Measurements from ENCODE around the gene C14orf119. TPM values are rescaled to one million over a fixed set of nuclear protein-coding genes. Genes with fewer than 3 reads are reported as not detected.
A peak's percentile ranks its signal among the peaks of the same experiment; 100 is the strongest.

C14orf119 gene
- total RNA-seq, 2 experiments from 2014 or later, result 49.2 to 51.1 TPM

- ChIA-PET POLR2A (interaction anchor here (0.9 to 1.0 kb wide), 2 partner anchors 81 to 147 kb away, joined by 3 read pairs; partner anchors contain the start of gene PSMB5), CTCF (interaction anchor here (1.8 kb wide), 1 partner anchor 46 kb away, joined by 7 read pairs; no protein-coding TSS in a partner anchor)
- TF ChIP-seq CTCF (IDR thresholded peaks at IDR 0.05), result no peak
- Mint-ChIP-seq H3K9me3 (no peaks in the 10 kb centered on the region), H3K36me3 (ENCODE audit: low read depth) (no peaks in the 10 kb centered on the region), H3K4me3 (no peak overlapping the region), H3K27ac (no peak overlapping the region), H3K4me1 (ENCODE audit: low read depth) (peaks cover 33% of the 10 kb centered on the region), H3K27me3 (no peaks in the 10 kb centered on the region)
- intact Hi-C loops (cut with micrococcal nuclease), result no loop called here
- no peak for DNase-seq
- no peak for ATAC-seq
Observed at GRCh38 chr14:23115039-23115731, 19.9 kb downstream of the C14orf119 start.

- Mint-ChIP-seq H3K4me3 (no peak overlapping the region), H3K9me3 (no peaks in the 10 kb centered on the region), H3K27me3 (no peaks in the 10 kb centered on the region), H3K27ac (no peak overlapping the region), H3K4me1 (ENCODE audit: low read depth) (peaks cover 41% of the 10 kb centered on the region), H3K36me3 (ENCODE audit: low read depth) (no peaks in the 10 kb centered on the region)
- ChIA-PET POLR2A (interaction anchor here (1.0 kb wide), 1 partner anchor 81 kb away, joined by 3 read pairs; the partner anchor contains the start of gene PSMB5), CTCF (interaction anchor here (0.7 to 1.4 kb wide), 3 partner anchors 26 to 47 kb away, joined by 3 read pairs; no protein-coding TSS in a partner anchor)
- no peak for TF ChIP-seq CTCF (IDR thresholded peaks at IDR 0.05)
- no peak for ATAC-seq
- intact Hi-C loops (cut with micrococcal nuclease), result no loop called here
- no peak for DNase-seq
Observed at GRCh38 chr14:23115918-23116317, 20.6 kb downstream of the C14orf119 start.

- POLR2A ChIA-PET, result no interaction called here
- H3K4me3 Mint-ChIP-seq, result no peak overlapping the region
- CTCF ChIA-PET, result interaction anchor here (1.4 to 5.3 kb wide), 4 partner anchors 40 to 131 kb away, joined by 3 to 29 read pairs (median 6); no protein-coding TSS in a partner anchor
- no peaks in the 10 kb centered on the region for H3K36me3 Mint-ChIP-seq (ENCODE audit: low read depth)
- intact Hi-C loops (cut with micrococcal nuclease), result no loop called here
- no peaks in the 10 kb centered on the region for H3K27me3 Mint-ChIP-seq
- ATAC-seq, result no peak
- H3K4me1 Mint-ChIP-seq (ENCODE audit: low read depth), result peaks cover 48% of the 10 kb centered on the region
- TF ChIP-seq CTCF (IDR thresholded peaks at IDR 0.05), result no peak
- DNase-seq, result no peak
- H3K27ac Mint-ChIP-seq, result peak overlapping the region; percentile 6
- no peaks in the 10 kb centered on the region for H3K9me3 Mint-ChIP-seq
Observed at GRCh38 chr14:23117371-23118020, 22.2 kb downstream of the C14orf119 start.

GRCh38 chr14:23118506-23119362, 23.4 kb downstream of the C14orf119 start, which contains the start of gene CEBPE:
Gene CEBPE, minus strand, starts transcription at chr14:23119255. Its CDS starts 164 bp downstream, at chr14:23119091.
- H3K4me1 Mint-ChIP-seq (ENCODE audit: low read depth), result peaks cover 48% of the 10 kb centered on the region

More at GRCh38 chr14:23118506-23119362, 23.4 kb downstream of the C14orf119 start, which contains the start of gene CEBPE:
- no peaks in the 10 kb centered on the region for H3K36me3 Mint-ChIP-seq (ENCODE audit: low read depth)
- TF ChIP-seq CTCF (IDR thresholded peaks at IDR 0.05), result no peak
- DNase-seq (no peak), ATAC-seq (no peak)
- ChIA-PET POLR2A (interaction anchor here (0.5 to 1.8 kb wide), 2 partner anchors 24 to 174 kb away, joined by 5 to 9 read pairs; partner anchors contain the start of genes ACIN1 and C14orf119), CTCF (interaction anchor here (1.0 to 13.3 kb wide), 8 partner anchors 12 to 132 kb away, joined by 3 to 290 read pairs (median 6); partner anchors contain the start of gene SLC7A8)
- H3K9me3 Mint-ChIP-seq, result no peaks in the 10 kb centered on the region
- peak within 1 kb of the TSS; percentile 84 for H3K27ac Mint-ChIP-seq
- H3K4me3 Mint-ChIP-seq, result peak within 1 kb of the TSS; percentile 24
- intact Hi-C loops (cut with micrococcal nuclease), result no loop called here
- H3K27me3 Mint-ChIP-seq, result no peaks in the 10 kb centered on the region

Measured in activated CD8-positive, alpha-beta T cell treated with anti-CD3 and anti-CD28 coated beads for 36 hours (primary cell).